GM18520 (cell line): ENCODE measurements around the gene GUCA1C.

Source experiments
- ATAC-seq: cut with Tn5 transposase; IDR thresholded peaks from one replicate; pipeline ENCODE4 v1.9.1; 2021; ENCODE audit not compliant: unreplicated experiment

The GUCA1C gene, protein sequence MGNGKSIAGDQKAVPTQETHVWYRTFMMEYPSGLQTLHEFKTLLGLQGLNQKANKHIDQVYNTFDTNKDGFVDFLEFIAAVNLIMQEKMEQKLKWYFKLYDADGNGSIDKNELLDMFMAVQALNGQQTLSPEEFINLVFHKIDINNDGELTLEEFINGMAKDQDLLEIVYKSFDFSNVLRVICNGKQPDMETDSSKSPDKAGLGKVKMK

GRCh38 chr3:108953700-108954099 is at the start of gene GUCA1C:
Gene GUCA1C (minus strand): TSS chr3:108953879. CDS start chr3:108953762, 117 bp downstream.
- ATAC-seq, result no peak

DNA sequence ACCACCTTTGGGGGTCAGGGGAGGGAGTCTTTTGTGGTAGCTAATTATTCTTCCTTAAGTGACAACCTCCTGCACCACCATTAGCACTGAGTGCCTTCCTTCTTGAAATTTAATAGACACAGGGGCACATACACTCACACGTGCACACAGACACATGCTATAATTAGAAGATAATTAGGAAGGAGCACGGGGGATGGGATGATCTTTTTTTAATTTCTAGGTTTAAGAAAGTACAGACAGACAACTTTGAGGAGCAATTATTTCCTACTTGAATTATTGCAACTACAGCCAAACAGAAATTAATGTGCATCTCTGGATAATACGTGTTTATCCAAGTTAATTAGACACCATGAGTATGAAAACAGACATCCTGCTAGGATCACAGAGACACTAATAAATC is 44.8 kb upstream of the GUCA1C start:
- ATAC-seq, result no peak

- no peak for ATAC-seq
Measured at GRCh38 chr3:108985844-108986243, 32.2 kb upstream of the GUCA1C start.

- no peak for ATAC-seq
Measured at GRCh38 chr3:108983051-108983450, 29.4 kb upstream of the GUCA1C start.

DNA sequence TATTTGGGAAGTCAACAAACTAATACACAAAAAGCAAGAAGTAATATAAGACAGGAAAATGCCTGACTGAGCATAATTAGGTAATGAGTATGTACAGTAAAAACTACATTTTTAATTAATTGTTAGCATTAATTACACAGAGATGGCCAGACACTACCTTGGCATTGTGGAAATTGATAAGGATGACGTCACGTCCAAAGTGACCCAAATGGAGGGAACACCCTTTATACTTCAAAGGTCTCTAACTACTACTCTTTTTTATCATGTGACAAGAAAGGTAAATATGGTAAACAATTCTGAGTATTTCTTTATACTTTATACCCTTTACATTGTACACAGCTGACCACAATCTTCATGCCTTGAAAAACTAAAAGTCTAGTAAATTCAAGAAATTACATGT is 22.4 kb upstream of the GUCA1C start:
- ATAC-seq, result no peak

- no peak for ATAC-seq
Measured at GRCh38 chr3:108973019-108973418, 19.3 kb upstream of the GUCA1C start.

- ATAC-seq, result no peak
Measured at GRCh38 chr3:108972482-108972881, 18.8 kb upstream of the GUCA1C start.

DNA sequence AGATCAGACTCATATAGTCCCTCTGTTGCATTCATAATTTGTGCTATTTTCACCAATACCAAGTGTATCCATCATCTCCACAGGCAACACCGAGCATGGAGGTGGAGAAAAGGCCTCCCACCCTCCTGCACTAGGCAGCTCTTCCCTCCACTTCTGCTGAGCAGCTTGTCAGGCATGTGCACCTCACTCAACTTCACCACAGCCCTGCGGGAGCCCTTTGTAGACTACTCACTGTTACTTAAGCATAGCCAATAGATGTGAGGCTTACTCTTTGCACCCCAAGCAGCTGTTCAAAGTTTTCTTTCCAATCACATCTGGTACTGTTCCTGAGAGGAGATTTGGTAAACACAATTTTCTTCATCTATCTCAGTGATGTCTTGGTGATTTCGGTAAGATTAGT is 16.9 kb upstream of the GUCA1C start:
- ATAC-seq, result no peak

GRCh38 chr3:108966773-108967172 is 13.1 kb upstream of the GUCA1C start:
- ATAC-seq, result no peak

DNA sequence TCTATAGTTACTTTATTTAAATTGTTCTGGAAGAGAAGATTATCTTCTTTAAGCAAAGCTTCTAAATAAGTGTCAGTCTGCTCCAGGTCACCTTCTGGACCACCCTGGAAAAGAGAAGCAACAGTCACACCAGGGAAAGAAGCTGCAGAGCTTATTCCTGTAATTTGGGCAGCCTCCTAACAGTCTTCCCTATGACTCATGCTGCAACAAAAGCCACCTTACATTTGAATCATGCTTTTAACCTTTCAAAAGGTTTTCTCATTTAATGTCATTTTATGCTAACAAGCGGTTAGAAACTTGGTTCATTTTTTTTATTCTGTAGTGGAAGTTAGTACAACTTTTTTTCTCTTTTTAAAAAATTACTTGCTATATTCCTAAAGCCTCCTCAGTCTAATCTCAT is 5.3 kb upstream of the GUCA1C start:
- ATAC-seq, result no peak

GRCh38 chr3:108953210-108953609 is 469 bp downstream of the GUCA1C start:
- ATAC-seq, result no peak

DNA sequence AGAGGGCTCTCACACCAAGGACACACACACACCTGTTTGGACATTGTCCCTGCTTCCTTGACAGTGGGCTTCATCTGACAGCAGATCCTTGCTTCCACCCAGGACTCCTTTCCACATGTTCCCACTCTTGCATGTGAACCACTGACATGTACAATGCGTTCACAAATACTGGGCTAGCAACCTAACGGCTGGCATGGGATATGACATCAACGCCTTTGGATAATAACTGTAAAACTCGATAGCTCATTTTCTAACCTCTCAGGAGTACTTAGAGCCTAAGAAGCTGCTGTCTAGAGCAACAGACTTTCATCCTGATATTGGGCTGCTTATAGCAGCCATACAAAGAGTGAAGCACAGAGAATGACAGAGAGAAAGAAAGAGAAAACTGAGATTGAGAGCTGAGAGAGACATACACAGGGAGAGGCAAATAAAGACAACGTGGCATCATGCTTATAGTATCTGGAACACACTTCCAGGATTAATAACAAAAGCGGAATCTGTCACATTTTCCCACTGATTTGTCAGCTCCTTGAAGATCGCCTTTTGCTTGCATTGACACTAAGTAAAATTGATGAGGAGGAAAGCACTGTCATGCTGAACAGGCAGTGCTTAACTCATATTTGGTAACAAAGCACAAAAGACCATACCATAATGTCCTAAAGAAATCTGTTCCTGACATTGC is 1.7 kb downstream of the GUCA1C start:
- ATAC-seq, result no peak

GRCh38 chr3:108947855-108948254 is 5.8 kb downstream of the GUCA1C start:
- ATAC-seq, result no peak

GRCh38 chr3:108946292-108947285 is 7.1 kb downstream of the GUCA1C start:
- no peak for ATAC-seq

DNA sequence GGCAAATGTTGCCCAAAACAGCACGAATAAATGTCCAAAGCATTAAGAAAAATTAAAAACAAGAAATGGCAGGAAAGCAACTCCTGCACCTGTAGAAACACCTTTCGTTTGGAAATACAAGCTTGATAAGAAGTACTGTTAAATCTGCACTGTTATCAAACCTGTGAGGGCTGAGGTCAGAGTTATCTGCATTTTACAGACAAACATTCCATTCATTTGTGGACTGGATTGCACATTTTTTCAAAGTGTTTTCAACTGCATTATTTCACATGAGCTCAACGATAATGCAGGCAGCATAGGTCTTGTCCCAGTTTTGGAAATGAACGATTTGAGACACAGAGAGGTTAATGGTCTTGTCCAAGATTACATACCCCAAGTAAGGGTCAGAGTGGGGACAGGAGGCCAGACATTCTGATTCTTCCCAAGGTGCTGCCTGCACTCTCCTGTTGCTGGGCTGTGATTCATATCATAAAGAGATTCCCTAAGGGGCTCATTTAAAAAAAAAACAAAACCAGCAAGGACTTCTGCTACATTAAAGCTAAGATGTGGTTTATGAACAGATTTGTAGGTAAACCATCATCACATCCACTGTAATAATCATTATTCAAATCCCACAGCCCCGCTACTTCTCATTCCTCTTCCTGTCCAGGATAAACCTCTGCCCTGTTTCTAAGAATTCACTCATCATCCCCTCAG is 13.0 kb downstream of the GUCA1C start:
- ATAC-seq, result no peak

GRCh38 chr3:108940166-108940565 is 13.5 kb downstream of the GUCA1C start:
- no peak for ATAC-seq

- no peak for ATAC-seq
Measured at GRCh38 chr3:108936924-108937689, 16.6 kb downstream of the GUCA1C start.

- no peak for ATAC-seq
Measured at GRCh38 chr3:108931035-108931434, 22.6 kb downstream of the GUCA1C start.

DNA sequence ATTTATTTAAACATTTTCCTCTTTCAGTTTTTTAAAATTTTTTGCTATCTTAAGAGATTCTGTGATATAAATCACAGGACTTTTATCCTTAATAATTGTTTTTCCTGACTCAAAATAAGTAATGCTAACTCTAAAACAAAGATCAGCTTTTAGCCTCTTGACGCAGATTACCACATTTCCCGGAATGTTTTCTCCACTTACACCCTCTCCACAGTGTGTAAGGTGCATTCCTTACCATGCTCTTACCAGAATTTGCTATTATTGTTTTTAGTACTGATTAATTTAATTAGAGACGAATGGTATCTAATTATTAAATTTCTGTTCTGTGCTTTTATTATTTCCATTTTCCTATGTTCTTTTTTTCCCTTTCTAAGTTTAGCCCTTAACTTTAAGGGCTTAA is 34.8 kb downstream of the GUCA1C start:
- ATAC-seq, result no peak
